Measurements from ENCODE around the gene RASSF5.

The RASSF5 gene

DNA sequence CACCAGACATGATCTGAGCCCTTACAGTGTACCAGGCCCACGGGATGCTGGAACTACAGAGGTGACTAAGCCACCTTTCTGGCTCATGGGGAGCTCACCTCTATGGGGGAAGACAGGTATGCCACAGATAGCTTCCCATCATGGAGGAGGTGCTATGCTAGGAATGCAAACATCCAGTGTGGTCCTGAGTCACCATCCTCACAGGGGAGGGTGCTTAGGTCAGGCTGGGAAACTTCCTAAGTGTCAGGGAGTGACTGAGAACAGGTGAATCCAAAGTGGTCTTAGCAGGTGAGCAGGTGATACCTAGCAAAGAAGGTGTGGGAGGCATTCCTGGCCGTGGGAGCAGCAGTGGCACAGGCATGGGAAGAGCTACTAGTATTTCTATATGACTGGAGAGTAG lies 8.6 kb upstream of the RASSF5 start:
- FAIRE-seq = no peak

DNA sequence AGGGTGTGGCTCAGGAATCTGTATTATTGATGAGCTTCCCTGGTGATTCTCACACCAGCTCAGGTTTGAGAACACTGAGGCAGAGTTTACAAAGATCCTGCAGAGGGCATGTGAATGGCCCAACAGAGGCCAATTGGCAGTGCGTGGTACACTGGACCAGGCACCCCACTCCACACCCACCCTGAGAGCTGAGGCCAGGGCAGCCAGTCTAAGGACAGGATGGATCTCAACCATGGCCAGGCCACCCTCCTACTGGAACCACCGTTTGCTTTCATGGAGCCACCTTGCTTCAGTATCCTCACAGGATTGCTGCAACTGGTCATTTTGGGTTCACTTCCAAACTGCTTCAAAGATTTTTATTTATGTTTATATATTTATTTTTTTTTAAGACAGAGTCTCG lies 7.3 kb upstream of the RASSF5 start:
- FAIRE-seq = no peak

DNA sequence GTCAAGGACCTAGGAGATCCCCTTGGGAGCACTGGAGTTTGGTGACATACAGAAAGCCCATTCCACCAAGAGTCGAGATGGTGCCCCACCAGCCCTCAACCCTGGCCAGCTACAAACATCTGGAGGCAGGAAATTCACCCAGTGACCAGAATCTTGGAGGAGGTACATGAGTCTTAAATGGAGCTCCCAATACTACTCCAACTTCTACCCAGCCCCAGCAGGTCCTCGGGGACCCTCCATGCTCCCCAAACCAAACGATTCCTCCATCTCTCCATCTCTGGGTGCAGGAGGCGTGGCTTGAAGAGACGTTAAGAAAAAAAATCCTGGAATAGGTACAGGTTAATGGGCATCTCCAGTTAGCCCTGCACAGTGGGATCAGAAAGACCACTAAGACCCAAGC lies 5.5 kb upstream of the RASSF5 start:
- no peak for FAIRE-seq

DNA sequence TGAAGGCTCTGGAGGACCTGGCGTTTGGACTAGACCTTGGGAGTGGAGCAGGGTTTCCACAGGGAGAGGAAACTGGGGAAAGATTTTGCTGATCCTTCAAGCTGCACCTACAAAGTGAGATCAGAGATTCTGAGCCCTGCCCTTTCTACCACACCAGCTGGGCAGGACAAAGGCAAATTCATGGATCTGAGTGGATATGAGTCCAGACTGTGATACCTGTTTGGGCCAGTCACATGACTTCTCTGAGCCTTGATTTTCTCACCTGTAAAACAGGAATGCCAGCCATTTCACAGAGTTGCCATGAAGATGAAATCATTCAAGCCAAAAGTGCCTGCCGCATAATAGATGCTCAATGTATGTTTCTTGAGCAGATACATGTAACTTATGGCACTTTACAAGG lies 4.9 kb upstream of the RASSF5 start:
- no peak for FAIRE-seq

DNA sequence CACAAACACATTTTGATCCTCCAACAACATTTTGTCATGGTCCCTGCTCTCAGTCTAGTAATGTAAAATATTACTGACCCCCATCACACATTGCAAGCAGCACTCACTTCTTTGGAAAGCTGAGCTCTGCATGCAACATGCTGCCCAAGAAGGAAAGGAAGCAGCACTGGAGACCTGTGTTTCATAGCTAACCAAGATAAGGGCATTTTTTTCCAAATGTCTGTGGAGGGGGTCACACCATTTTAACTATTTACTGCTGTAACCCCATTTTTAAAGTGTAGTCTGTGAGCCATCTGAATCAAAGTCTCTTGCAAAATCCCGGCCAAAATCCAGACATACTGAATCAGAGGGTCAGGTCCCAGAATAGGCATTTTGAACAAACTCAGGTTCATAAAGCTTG lies 4.5 kb upstream of the RASSF5 start:
- FAIRE-seq = no peak

DNA sequence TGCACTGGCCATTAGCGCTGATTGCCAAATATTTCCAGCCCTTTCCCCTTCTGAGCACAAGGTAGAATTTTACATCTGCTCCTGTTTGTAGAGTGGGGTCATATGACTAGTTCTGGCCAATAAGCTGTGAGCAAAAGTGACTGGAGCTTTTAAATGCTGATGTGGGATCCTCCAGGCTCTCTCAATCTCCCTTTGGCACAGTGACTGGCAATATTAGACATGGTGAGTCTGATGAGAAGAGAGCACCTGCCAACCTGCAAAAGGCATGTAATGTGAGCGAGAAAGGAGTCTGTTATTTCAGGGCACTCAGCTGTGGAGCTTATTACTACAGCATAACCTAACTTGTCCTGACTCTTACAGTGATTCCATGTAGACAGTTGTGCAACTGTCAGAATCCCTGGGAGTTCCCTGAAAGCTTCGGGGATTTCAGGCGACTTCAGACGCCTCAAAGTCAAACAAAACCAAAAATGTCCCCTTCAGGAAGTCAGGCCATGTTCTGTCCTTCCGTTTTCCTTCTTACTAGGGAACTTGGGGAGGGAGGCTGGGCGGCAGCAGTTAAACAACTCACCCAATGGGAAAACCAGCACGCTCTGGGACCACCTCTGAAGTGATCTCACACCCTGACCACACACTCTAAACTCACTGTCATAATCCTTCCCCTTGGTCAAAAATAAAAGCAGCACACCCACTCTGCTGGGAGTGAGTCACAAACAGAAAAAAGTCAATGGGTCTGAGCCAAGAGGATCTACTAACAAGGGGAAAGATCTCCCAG lies 3.6 kb upstream of the RASSF5 start:
- FAIRE-seq = no peak

DNA sequence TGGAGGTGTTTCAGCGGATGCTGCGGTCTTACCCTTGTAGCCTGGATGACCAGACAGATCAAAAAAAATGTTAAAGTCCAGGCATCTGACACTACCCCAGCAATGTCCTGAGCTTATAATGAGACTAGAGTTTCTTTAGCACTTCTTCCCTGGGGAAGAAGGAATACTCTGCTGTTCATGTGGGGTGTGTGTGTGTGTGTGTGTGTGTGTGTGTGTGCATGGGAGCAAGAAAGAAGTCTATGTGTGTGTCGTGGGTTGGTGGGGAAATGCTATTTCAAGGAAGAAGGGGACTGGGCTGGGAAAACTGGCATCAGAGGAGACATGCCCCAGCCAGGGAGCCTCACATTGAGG lies 3.0 kb upstream of the RASSF5 start:
- FAIRE-seq = no peak

DNA sequence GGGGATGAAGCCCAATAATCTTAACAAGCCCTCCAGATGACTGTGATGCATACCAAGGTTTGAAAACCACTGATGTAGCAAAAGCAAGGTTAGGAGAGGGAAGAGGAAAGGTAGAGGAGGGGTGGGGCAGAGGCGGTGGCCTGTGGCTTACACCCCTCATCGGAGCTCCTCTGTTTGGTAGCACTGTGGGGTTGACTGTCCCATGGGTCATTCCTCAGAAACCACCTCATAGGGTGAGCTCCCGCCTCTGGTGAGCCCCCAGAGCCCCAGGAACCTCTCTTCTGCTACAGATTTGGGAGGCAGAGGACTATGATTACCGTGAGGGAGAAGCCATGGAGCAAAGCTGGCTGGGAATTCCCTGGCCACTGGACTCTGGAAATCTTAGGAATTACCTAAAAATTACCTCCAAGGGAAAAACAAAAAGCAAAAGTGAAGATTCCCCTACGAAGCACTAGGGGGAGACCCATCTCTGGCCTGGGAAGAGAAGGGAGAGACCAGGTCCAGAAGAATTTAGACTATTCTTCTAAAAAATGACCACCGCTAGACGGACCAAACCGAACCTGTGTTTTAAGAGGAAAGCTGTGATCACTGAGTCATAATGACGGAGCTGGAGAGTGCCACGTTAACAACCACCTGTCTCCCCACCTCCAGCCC lies 1.5 kb upstream of the RASSF5 start:
- no peak for FAIRE-seq

DNA sequence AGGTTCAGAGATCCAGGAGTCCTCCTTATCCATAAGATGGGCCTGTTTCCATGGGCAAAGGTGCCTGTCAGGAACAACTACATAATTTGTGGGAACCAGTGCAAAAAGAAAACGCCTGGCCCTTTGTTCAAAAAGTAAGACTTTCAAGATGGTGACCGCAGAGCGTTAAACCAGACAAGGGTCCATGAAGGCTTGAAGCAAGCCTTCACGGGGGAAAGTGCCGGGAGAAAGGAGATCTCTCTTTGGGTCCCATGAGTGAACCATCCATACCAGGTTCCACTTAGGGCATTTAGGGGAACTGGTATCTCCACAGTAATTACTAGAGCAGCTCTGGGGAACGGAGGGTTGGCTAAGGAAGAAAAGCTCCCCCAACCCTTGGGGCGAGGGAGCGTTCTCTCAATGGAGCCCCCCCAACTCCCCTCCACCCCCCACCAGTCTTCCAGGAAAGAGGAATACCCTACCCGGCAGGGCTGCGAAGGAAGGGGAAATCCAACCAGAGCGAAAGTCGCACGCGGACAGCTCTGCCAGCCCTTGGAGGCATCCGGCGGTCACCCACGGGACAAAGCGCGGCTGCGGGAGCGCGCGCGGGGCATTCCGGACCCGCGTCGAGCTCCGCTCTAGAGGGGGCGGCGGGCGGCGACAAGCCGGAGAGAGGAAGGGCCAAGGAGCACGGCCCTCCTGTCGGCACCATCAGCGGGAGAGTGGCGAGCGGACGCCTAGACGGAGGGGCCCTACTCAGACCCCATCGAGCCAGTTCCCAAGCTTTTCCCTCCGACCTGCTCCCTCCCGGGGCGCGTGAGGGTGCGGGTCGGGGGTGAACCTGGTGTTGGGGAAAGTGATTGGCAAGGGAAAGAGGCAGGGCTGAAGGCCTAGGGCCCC lies 687 bp upstream of the RASSF5 start:
- FAIRE-seq = no peak

DNA sequence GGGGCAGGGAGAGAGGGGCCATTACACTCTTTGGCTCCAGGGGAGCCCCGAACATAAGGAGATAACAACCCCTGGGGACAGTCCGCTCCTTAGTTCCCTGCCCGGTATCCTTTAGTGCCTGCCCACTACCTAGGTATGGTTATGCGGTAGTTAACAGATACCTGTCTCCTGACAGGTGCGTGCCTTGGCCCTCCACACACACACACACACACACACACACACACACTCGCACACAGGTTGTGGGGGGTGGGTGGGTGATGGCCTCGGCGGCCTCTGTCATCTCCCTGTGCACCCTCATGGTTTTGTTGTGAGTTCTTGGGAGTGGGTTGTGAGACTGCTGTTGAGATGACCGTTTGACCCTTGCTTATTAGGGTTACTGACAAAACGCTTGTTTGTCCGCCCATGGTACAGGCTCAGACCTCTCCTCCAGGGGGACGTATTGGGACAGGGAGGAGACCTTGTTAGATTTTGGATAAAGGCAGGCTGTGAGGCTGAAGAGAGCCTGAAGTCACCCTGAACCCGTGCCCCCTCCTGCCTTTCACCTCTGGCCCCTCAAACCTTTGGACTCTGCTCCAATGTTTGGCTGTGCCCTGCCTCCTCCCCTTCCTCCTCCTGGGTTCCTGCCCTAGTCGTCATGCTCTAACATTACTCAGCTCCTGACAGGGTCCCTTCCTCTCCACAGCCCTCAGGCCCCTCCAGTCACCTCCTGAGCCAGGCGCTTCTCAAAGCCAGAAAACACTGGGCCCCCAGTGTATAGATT lies 979 bp downstream of the RASSF5 start:
- no peak for FAIRE-seq

DNA sequence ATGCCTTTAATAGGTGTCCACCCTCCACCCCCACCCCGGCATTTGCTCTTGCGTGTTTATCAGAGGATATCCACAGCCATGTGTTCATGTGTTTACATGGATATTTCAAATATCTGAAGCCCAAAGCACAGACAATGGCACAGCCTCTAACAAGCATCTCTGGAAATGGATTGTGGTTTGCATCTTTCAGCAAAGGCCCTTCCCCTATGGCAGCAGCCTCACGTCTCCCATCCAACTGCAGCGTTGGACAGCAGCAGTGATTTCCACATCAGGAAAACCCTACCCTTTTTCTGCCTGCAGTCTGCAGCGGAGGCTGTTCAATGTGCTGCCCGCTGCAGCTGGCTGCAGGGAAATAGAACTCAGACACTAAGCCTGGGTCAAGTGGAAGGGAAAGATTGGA lies 1.6 kb downstream of the RASSF5 start:
- no peak for FAIRE-seq

DNA sequence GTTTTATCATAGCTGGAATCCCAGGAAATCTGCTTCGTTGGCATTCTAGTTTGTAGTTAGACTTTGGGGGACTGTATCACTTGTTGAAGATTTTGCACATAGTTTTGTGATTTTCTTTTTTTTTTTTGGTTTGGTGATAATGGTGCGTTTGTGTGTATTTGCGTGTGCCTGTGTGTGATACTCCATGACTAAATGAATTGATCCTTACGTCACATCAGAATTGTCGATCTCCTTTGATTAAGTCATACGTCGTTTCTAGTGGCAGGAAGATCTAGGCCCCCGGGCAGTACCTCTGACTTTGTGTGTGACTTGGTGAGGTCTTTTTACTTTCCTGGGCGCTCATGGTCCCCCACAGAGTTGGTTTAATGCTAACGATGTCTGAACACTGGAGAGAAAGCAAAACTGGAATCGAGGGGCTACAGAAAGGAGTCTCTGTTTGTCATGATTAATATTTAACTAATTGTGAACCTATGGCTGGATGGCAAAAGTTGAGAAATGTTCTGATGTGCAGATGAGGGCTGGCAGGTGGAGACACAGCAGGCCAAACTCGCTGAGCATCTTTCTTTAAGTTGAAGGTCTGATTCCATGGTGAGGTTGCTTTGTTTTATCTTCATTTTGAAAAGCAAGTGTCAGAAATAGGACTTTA lies 2.4 kb downstream of the RASSF5 start:
- no peak for FAIRE-seq

DNA sequence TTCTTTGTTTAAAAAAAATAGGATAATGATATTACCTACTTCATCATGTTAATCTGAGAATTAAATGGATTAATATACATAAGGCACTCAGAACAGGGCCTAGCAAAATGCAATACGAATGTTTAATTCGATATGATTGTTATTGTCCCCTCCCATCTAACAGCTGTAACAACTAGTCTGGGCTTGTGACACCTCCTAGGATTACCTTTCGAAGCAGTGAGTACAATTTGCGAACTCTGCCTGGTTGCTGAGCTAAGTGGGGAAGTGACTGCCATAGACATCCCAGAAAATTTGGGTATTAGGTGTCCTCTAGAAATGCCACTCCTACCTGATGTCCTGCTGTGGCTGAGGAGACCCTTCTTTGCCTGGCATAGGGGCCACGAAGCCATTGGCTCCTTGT lies 3.0 kb downstream of the RASSF5 start:
- no peak for FAIRE-seq

DNA sequence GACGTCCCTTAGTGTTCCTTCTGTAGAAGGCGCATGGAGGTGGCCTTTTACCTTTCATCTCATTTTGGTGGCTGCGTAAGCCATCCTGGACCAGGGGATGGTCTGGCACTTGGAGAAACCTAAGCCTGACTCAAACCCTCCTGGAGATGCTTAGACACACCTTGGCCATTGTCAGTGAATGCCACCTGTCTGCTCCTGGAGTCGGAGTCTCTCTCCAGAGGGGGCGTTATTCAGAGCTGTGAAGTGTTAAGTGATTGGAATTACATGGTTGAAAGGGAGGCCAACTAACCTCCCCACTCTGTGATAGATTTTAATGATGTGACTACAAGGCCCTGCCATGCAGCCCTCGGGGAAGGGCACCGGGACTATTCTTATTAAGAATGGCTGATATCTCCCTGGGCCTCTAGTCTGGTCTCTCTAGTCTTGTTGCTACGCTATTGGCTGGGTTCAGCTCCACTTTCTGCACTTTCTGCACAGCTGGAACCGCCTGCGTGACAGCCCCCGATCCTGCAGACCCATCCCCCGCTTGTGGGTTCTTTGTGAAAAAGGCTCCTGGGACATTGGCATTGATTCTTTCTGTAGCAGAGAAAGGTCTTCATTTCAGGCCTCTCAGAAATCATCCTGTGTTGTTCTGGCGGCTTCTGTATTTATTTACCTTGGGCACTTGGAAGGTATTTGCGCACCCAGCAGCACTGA lies 4.2 kb downstream of the RASSF5 start:
- FAIRE-seq = no peak

DNA sequence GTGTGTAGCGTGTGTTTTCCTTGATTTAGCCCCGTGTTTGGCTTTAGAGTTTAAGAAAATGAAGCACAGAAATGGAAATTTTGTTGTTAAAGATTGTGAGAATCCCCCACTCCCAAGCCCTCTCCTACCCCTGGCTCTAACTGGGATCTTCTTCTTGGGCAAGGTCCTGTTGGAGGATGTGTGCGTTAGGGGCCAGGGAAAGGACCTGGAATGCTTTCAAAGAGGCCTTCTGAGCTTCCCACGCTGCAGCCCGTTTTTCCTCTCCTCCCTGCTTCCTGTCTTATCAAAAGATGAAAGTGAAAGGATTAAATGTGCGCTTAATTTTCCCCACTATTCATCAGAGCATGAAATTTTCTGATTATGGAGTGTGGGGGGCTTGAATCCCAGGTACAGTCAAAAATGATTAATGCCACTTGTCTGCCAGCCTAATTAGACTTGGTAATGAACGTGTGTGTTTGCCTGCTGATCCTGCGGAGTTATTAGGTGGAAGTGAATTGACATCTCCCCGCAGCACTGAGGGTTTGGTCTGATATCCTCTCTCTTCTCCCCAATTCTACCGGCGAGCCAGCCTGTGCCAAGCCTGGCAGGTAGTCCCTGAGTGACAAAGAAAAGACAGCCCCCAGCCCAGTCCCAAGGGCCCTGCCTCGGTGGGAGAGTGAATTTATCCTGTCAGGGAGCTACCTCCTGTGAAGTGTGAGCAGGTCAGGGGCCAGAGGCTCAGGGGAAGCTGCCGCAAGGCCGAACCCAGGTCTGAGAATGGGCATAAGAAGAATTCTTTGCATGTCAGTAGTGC lies 4.9 kb downstream of the RASSF5 start:
- no peak for FAIRE-seq

DNA sequence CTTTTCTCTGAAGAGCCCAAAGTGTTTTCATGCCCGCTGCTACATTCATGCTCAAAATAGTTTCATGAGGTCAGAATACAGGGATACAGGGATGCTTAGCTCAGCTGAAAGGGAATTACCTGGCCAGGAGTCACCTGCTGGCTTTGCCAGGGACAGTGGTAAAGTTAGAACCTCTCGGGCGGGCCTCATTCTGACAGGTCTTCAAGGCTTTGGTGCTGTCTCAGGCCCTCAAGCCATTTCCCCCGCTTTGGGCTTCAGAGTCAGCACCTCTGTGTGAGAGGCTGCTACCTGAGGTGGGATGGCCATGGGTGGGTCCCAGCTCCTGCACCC lies 5.5 kb downstream of the RASSF5 start:
- FAIRE-seq = no peak

DNA sequence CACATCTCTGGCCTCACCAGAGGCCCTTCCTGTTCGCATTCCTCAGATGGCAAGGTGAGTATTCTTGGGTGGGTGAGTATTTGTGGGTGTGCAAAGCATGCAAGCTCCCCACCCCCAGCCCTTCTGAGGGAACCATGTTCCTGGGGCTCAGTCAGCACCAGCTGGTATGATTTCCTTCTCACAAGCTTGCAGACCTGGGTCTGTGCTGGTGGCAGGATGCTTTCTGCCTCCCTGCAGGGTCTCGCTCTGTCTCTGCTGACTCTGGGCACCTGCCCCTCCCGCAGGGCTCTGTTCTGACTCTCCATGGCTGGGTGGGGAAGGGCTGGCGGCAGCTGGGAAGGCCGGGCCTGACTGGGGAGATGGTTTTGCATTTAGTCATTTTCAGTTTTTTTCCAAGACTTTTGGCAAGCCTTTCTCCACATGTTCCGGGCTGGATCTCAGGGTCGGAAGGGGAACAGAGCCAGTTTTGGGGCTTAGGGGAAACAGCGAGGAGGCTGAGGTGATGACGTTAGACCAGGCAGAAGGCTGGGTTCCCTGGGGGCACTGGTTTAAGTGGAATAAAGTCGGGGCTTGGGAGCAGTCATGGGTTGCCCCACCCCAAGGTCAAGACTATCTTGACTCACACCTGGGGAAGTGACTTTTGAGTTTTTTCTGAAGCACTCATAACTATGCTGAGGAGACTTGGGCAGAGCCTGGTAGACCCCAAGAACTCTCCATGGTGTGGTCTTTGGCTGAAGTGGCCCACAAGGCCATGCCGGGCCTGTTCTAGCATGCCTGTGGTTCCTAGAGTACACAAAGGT lies 6.2 kb downstream of the RASSF5 start:
- FAIRE-seq = no peak

DNA sequence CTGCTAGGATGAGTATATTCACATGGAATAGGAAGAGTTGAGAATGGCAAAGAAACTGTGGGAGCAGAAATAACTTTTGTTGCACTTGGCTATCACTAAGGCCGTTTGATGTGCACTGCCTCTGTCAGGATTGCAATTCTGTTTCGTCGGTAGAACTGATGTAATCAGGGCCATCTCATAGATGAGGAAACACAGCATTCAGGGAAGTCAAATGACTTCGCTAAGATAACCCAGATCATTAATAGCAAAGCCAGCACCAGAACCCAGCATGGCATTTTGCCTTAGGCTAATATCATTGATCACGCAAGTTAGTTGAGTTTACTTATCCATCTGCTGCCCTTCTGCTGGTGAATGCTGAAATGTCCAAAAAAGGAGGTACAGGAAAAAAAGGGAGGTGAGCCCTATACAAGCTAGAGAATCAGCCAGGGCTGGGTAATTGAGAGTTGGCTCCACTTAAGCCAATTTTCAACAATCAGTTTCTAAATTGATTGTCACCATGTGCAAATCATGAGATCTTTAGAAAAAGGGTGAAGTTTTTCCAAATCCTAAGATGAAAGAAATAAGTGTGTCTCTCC lies 7.6 kb downstream of the RASSF5 start:
- FAIRE-seq = no peak

DNA sequence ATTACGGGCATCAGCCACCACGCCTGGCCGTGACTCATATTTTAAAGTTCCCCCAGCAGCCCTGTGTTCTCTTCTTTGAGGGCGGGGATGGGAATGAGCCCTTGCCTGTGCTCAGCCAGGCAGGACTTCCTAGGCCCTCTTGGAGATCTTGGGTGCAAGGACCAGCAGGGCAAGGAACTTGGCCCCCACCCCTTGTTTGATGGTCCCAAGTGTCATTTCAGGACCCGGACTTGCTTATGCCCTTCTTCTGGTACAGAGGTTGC lies 9.3 kb downstream of the RASSF5 start:
- no peak for FAIRE-seq

DNA sequence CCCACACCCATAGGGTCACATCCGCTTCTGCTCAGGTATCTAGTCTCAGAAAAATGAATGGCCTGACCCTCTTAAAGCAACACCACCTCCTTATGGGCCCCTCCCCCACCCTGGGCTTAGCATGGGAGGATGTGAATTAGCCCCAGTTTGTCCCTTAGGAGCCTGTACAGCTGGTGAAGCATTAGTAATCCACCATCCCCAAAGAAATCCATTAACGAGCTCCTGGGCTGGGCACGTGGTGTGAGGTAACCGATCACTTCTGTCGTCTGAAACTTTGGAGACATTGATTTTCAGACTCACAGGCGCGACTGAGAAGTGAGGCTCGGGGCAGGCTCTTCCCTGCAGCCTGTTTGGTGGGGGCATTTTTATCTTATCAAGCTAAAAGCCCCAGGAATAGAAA lies 10.5 kb downstream of the RASSF5 start:
- FAIRE-seq = no peak

Measured in G401.6 (cell line).